Activated CD8-positive, alpha-beta memory T cell treated with anti-CD3 and anti-CD28 coated beads for 24 hours (primary cell): Measurements from ENCODE around the gene FAM111B.

ENCODE experiments used
- DNase-seq: peaks from one replicate; pipeline ENCODE4 v3.0.0-alpha.2; 2020

Gene FAM111B

GRCh38 chr11:59158206-59159068 is 51.4 kb downstream of the FAM111B start:
- DNase-seq = peak; percentile 74

- no peak for DNase-seq
Observed at GRCh38 chr11:59164028-59164427, 57.0 kb downstream of the FAM111B start.

GRCh38 chr11:59171508-59172322 is 64.7 kb downstream of the FAM111B start, which contains the start of gene DTX4:
Gene DTX4 (plus strand): TSS chr11:59172132. CDS start chr11:59172596, 464 bp downstream.
- DNase-seq = peak; percentile 95

GRCh38 chr11:59172345-59173079 is 65.5 kb downstream of the FAM111B start:
- DNase-seq = peak; percentile 69

GRCh38 chr11:59173080-59173963 is 66.3 kb downstream of the FAM111B start:
- peak; percentile 72 for DNase-seq

DNA sequence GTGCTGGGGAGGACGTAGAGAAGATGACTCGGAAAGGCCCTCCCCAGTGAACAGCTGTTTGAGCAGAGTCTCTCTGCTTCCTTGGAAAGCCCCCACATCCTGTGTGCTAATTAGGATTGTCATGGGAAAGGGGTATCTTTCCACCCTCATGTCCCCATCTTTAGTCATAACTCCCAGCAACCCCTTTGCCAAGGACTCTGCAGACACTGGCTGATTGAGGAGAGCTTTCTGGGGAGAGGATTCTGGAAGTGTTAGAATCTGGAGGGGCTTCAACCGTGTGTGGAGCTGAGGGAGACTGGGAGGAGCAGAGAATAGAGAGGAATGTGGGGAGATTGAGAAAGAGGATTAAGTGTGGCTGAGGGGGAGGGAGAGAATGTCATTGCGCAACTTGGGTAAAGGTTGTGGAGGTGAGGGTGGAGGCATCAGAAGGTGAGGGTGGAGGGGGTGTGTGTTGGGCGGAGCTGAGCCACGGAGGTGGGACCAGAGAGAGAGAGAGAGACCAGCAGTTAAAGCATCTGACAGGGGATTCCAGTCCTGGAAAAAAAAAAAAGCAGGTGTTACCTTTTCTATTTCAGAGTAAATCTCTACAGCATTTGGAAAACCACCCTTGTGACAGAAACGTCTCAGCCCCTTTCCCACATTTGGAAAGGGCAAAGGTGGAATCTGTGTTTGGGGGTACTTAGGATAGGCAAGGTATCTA is 67.1 kb downstream of the FAM111B start:
- DNase-seq = no peak

- no peak for DNase-seq
Observed at GRCh38 chr11:59174664-59175033, 67.6 kb downstream of the FAM111B start.

GRCh38 chr11:59175091-59175501 is 68.1 kb downstream of the FAM111B start:
- no peak for DNase-seq

GRCh38 chr11:59176330-59176729 is 69.3 kb downstream of the FAM111B start:
- no peak for DNase-seq
